ENCODE measurements around the gene HM13. TPM values are rescaled to one million over a fixed set of nuclear protein-coding genes. Genes with fewer than 3 reads are reported as not detected.
"Not testable (repeated sequence)": the region's sequence is repeated elsewhere in the genome, so short reads cannot be mapped to it uniquely, and the experiment has no call there.

HM13 gene
- total and polyA plus RNA-seq, 11 donors: 22.3 to 119 (median 41.0) TPM

DNA sequence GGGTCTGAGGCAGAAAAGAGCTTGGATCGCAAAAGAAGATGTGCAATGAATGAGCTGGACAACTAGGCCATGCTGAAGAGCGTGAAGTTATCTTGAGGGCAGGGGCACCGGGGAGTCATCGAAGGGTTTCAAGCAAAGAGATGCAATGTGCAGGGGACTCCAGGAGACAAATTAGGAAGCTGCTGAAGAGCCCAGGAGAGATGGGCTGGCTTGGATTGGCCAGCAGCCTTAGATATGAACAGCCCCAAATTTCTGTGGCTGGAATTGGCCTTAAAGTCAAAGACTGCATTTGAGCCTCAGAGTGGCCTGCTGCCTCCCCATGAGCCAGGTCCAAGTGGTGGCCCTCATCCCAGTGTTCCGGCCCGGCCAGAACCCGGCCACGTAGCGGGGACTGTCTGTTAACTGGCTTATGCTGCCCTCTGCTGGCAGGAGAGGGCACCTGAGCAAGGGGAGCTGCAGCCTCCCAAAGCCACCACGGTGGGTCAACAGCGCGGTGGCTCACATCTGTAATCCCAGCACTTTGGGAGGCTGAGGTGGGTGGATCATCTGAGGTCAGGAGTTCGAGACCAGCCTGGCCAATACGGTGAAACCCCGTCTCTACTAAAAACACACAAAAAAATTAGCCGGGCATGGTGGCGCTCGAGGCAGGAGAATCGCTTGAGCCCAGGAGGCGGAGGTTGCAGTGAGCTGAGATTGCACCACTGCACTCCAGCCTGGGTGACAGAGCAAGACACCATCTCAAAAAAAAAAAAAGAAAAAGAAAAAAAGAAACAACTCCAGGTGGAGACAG lies 11.2 kb upstream of the HM13 start:
- H3K27ac ChIP-seq: peak overlapping the region in 1 of 12 donors; percentile 25
- DNase-seq: peak; percentile 85 to 93 (median 88)
- not testable (repeated sequence) for H3K9me3 ChIP-seq, H3K36me3 ChIP-seq, H3K4me3 ChIP-seq, H3K27me3 ChIP-seq, H3K4me1 ChIP-seq
- TF ChIP-seq, protein P1, sequence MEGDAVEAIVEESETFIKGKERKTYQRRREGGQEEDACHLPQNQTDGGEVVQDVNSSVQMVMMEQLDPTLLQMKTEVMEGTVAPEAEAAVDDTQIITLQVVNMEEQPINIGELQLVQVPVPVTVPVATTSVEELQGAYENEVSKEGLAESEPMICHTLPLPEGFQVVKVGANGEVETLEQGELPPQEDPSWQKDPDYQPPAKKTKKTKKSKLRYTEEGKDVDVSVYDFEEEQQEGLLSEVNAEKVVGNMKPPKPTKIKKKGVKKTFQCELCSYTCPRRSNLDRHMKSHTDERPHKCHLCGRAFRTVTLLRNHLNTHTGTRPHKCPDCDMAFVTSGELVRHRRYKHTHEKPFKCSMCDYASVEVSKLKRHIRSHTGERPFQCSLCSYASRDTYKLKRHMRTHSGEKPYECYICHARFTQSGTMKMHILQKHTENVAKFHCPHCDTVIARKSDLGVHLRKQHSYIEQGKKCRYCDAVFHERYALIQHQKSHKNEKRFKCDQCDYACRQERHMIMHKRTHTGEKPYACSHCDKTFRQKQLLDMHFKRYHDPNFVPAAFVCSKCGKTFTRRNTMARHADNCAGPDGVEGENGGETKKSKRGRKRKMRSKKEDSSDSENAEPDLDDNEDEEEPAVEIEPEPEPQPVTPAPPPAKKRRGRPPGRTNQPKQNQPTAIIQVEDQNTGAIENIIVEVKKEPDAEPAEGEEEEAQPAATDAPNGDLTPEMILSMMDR (IDR thresholded peaks at IDR 0.05): peak; percentile 92 to 98 (median 96)
- peak; percentile 91 to 98 (median 96) for ATAC-seq
- WGBS, 4 donors: 29 to 35% (median 34%) methylated on average over 20 of the region's 20 CpGs
- intact Hi-C loops (cut with DNase I): loop anchor here (1.0 to 10.0 kb wide), 5 partner anchors 38 to 1968 kb away; no protein-coding TSS in a partner anchor

DNA sequence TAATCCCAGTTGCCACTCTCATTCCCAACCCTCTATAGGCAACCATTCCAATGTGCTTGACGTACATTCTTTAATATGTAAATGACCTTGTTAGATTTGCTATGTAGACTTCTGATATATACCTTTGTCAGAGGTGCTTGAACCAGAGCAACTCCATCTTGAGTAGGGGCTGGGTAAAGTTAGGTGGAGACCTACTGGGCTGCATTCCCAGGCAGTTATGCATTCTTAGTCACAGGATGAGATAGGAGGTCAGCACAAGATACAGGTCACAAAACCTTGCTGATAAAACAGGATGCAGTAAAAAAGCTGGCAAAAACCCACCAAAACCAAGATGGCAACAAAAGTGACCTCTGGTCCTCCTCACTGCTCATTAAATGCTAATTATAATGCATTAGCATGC lies 8.3 kb upstream of the HM13 start:
- H3K4me1 ChIP-seq: peaks cover 0 to 5% (median 0%) of the 10 kb centered on the region in 12 donors
- TF ChIP-seq, protein P1 (IDR thresholded peaks at IDR 0.05): no peak
- no peak for TF ChIP-seq POLR2A (IDR thresholded peaks at IDR 0.05)
- 91 to 97% (median 93%) methylated on average over 1 of the region's 1 CpG for WGBS, 4 donors
- H3K27me3 ChIP-seq: peaks cover 0 to 4% (median 0%) of the 10 kb centered on the region in 9 donors
- ATAC-seq (no peak), DNase-seq (no peak)
- H3K4me3 ChIP-seq: no peak overlapping the region
- peaks cover 0 to 4% (median 0%) of the 10 kb centered on the region in 12 donors for H3K9me3 ChIP-seq
- H3K36me3 ChIP-seq: no peaks in the 10 kb centered on the region
- H3K27ac ChIP-seq: no peak overlapping the region
- intact Hi-C loops (cut with DNase I): loop anchor here in 1 of 10 donors (10.0 kb wide), 1 partner anchor 1971 kb away; no protein-coding TSS in a partner anchor

DNA sequence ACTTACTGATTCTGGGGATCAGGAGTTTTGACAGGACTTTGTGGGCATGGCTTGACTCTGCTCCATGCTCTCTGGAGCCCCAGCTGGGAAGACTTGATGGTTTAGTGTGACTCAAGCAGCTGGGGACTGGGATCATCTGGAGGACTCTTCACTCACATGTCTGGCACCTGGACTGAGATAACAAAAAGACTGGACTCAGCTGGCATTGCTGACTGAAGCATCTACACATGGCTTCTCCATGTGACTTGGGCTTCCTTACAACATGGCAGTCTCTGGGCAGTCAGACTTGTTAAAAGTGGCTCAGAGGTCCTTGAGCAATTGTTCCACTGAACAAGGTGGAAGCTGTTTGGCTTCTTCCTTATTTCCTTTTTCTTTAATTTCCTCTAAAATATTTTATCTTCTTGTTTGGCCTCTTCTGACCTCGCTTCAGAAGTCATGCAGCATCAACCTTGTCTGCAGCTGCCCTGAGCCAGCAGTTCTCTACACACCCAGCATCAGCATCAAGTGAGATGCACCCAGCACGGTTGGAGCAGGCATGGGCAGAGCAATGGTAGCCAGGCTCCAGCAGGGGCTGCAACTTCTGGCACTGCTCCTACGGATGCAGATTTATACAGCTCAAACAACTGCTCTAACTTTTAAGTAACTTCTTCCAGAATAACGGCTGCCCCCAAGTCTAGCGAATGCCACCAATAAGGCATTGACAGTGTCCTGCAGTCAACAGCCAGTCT lies 5.6 kb upstream of the HM13 start:
- Histone ChIP-seq H3K36me3 (no peaks in the 10 kb centered on the region), H3K27me3 (peaks cover 0 to 2% (median 0%) of the 10 kb centered on the region in 9 donors), H3K27ac (no peak overlapping the region), H3K4me1 (peaks cover 0 to 1% (median 0%) of the 10 kb centered on the region in 12 donors), H3K4me3 (no peak overlapping the region), H3K9me3 (peaks cover 0 to 4% (median 0%) of the 10 kb centered on the region in 12 donors)
- intact Hi-C loops (cut with DNase I): loop anchor here in 1 of 10 donors (10.0 kb wide), 1 partner anchor 1974 kb away; no protein-coding TSS in a partner anchor
- WGBS, 4 donors: 72 to 86% (median 77%) methylated on average over 5 of the region's 5 CpGs
- no peak for ATAC-seq
- DNase-seq: no peak
- TF ChIP-seq POLR2A (IDR thresholded peaks at IDR 0.05): no peak
- TF ChIP-seq, protein P1 (IDR thresholded peaks at IDR 0.05): no peak
